ENCODE measurements around the gene PREP. TPM values are rescaled to one million over a fixed set of nuclear protein-coding genes. Genes with fewer than 3 reads are reported as not detected.

The PREP gene
- total and polyA plus RNA-seq, 12 donors, result 12.3 to 37.4 (median 26.8) TPM

DNA sequence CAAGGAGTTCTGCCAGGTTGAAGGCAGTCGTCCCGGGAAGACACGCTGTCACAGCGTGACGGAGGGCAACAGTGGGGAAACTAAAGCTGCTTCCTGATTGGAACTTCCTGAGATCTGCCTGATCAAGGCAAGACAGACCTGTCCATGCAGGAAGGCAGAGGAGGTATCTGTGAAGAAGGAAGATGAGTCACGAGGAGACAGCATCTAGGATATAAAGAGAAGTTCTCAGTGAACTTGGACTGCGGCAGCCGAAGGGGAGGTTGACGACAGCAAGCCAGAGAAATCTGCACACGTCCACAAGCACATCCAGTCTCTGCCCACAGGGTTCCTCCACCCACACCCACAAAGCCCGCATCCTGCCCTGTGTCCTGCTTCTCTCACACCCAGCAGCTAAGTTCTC, 38.6 kb downstream of the PREP start:
- peaks cover 0 to 94% (median 5%) of the 10 kb centered on the region in 9 donors for H3K36me3 ChIP-seq

DNA sequence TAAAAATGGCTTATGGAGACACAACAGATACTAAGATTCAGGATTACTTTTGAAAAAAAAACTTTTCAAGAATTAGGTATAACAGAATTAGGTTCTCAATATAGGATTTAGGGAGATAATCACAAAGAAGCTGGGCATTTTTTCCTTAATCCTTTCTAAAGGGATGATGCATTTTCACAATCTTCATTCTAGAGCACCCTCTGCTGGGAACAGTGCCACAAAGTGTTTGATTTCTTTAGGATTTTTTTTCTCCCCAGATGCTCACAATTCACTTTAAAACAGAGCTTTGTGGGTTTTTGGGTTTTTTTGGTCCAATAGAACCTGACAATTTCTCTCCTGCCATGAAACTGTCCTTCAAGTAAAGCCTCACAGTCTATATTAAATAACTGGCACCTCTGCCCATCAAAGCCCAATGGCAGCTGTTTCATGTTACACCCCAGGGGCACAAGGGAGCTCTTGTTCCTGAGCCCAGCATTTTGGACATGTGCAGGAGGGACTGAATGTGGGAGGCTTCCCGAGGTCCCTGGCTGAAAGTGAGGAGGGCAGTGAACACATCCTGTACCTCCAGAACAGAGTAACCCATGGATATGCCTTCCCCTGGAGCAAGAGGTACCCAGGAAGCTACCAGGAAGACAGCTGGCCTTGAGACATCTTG, 39.7 kb downstream of the PREP start:
- peaks cover 0 to 15% (median 0%) of the 10 kb centered on the region in 9 donors for H3K4me1 ChIP-seq
- no peaks in the 10 kb centered on the region for H3K9me3 ChIP-seq
- intact Hi-C loops (cut with DNase I), result loop anchor here in 5 of 10 donors (5.0 to 10.0 kb wide), 4 partner anchors 226 to 276 kb away; a partner anchor contains a TSS
- peaks cover 0 to 90% (median 4%) of the 10 kb centered on the region in 9 donors for H3K36me3 ChIP-seq
- TF ChIP-seq, protein P1, sequence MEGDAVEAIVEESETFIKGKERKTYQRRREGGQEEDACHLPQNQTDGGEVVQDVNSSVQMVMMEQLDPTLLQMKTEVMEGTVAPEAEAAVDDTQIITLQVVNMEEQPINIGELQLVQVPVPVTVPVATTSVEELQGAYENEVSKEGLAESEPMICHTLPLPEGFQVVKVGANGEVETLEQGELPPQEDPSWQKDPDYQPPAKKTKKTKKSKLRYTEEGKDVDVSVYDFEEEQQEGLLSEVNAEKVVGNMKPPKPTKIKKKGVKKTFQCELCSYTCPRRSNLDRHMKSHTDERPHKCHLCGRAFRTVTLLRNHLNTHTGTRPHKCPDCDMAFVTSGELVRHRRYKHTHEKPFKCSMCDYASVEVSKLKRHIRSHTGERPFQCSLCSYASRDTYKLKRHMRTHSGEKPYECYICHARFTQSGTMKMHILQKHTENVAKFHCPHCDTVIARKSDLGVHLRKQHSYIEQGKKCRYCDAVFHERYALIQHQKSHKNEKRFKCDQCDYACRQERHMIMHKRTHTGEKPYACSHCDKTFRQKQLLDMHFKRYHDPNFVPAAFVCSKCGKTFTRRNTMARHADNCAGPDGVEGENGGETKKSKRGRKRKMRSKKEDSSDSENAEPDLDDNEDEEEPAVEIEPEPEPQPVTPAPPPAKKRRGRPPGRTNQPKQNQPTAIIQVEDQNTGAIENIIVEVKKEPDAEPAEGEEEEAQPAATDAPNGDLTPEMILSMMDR (IDR thresholded peaks at IDR 0.05), result peak in 6 of 9 donors; percentile 26 to 52 (median 44)
- 29 to 31% methylated on average over 1 of the region's 1 CpG for WGBS, 2 donors
- H3K4me3 ChIP-seq, result no peak overlapping the region
- no peaks in the 10 kb centered on the region for H3K27me3 ChIP-seq
- H3K27ac ChIP-seq, result no peak overlapping the region
- DNase-seq, result no peak
- ATAC-seq, result no peak

More for the DNA sequence above, 38.6 kb downstream of the PREP start:
- TF ChIP-seq, protein P1 (IDR thresholded peaks at IDR 0.05), result no peak
- intact Hi-C loops (cut with DNase I), result loop anchor here in 5 of 10 donors (5.0 to 10.0 kb wide), 4 partner anchors 227 to 277 kb away; a partner anchor contains a TSS
- Histone ChIP-seq H3K27ac (no peak overlapping the region), H3K4me3 (no peak overlapping the region), H3K9me3 (peaks cover 0 to 4% (median 0%) of the 10 kb centered on the region in 11 donors), H3K27me3 (no peaks in the 10 kb centered on the region), H3K4me1 (peaks cover 0 to 15% (median 0%) of the 10 kb centered on the region in 9 donors)
- ATAC-seq, result peak in 5 of 8 donors; percentile 15 to 58 (median 37)
- 58 to 64% methylated on average over 11 of the region's 11 CpGs for WGBS, 2 donors
- DNase-seq, result no peak

DNA sequence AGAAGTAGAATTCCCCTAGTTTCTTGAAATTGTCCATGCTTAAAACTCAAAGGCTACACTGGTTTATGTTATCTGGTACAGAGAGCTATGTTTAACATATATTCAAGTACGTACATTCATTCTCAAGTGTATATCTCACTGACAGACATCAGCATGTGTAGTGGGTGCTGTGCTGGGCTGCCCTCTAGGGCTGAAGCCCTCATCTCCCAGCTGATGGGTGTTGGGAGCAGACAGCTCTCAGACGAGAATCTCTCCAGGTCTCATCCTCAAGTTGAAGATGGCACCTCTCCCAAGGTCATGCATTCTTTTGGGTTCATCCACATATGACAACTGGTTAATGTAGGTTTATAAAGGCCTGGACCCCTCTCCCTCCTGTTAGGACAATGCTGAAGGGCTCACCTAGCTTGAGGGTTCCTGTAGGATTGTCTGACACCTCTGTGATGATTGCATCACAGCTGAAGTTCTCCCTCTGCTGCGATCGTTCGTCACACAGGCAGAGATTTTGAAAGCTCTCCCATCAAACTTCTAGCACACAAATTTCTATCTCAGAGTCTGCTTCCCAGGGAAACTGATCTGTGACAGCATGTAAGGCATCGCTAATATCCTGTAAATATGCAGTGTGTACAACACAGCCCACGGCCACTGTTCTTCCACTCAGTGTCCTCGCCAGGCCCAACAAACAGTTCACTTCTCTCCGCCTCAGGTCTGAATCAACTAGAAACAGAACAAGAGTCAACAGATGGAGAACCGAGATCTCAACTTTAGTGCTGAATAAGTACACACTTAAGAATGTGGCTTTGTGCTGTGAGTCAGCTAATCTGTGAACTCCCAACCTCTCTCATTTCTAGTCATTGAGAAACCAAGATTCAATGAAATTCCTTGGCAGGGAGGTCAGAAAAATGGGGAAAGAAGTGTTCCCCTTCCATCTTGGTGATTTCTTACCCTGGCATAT, 43.2 kb downstream of the PREP start:
- no peak overlapping the region for H3K4me3 ChIP-seq
- peaks cover 0 to 20% (median 0%) of the 10 kb centered on the region in 9 donors for H3K4me1 ChIP-seq
- WGBS, 2 donors, result 82 to 84% methylated on average over 10 of the region's 10 CpGs
- peaks cover 0 to 84% (median 0%) of the 10 kb centered on the region in 9 donors for H3K36me3 ChIP-seq
- intact Hi-C loops (cut with DNase I), result loop anchor here in 5 of 10 donors (5.0 to 10.0 kb wide), 5 partner anchors 195 to 272 kb away; a partner anchor contains a TSS
- DNase-seq (no peak), ATAC-seq (peak in 5 of 8 donors; percentile 40 to 60 (median 52))
- TF ChIP-seq, protein P1 (IDR thresholded peaks at IDR 0.05), result peak in 3 of 9 donors; percentile 29 to 34 (median 33)
- no peaks in the 10 kb centered on the region for H3K27me3 ChIP-seq
- H3K27ac ChIP-seq, result no peak overlapping the region
- H3K9me3 ChIP-seq, result peaks cover 0 to 17% (median 0%) of the 10 kb centered on the region in 11 donors

DNA sequence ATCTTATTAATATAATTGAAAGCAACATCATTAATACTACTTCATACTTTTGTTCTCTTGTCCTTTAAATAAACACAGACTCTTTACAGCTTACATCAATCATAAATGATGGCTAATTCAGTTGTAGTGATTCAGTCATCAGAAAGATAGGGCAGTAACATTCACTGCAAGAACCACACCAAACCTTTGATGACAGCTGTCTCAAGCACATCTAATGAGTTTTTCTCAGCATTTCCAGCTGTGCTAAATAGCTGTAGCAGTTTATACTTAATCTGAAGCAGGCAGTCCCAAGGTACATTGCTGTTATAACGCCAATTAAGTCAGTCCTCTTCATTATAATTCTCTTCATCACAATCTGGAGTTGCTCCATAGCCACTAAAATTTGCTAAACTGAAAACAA, 45.7 kb downstream of the PREP start:
- H3K27me3 ChIP-seq, result no peaks in the 10 kb centered on the region
- H3K4me1 ChIP-seq, result peaks cover 0 to 16% (median 0%) of the 10 kb centered on the region in 9 donors
- TF ChIP-seq, protein P1 (IDR thresholded peaks at IDR 0.05), result no peak
- intact Hi-C loops (cut with DNase I), result loop anchor here in 2 of 10 donors (10.0 kb wide), 2 partner anchors 192 to 222 kb away; a partner anchor contains a TSS
- H3K9me3 ChIP-seq, result peaks cover 0 to 17% (median 0%) of the 10 kb centered on the region in 11 donors
- no peak overlapping the region for H3K27ac ChIP-seq
- ATAC-seq (peak in 5 of 8 donors; percentile 22 to 60 (median 57)), DNase-seq (no peak)
- no peak overlapping the region for H3K4me3 ChIP-seq
- 50 to 69% methylated on average over 1 of the region's 1 CpG for WGBS, 2 donors
- peaks cover 0 to 74% (median 8%) of the 10 kb centered on the region in 9 donors for H3K36me3 ChIP-seq

Measured in heart right ventricle (tissue), 16 donors.